ENCODE data around the gene ATP5F1E.

DNA sequence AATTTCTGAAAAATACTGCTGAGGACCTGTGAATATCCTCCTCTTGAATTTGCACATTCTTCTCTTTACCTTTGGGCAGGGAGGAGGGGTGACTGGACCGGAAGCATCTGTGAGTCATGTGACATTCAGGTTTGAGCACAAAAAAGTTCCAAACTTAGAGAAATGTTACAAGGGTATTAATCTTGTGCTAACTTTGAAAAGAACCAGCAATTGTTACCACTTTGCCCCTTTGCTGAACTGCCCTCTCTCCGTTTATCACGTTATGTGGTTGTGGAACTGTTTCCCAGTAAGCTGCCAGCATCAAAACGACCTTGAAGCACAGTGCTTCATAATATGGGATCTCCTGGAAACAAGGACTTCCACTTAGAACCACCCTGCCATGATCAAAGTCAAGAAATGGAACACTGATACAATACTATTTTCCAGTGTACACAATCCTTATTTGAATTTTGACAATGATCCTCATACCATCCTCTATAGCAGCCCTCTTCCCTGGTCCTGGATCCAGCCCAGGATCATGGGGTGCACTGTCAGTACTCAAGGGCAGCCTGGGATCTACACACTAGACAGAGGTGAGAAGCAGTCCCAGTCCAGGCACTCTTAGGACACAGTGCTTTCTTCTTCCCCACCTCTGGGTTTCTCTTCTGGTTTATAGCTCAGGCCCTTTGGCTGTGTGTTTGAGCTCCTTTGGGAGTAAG lies 15.2 kb downstream of the ATP5F1E start:
- TF ChIP-seq POLR2A (IDR thresholded peaks at IDR 0.05), result no peak
- TF ChIP-seq, protein P1, sequence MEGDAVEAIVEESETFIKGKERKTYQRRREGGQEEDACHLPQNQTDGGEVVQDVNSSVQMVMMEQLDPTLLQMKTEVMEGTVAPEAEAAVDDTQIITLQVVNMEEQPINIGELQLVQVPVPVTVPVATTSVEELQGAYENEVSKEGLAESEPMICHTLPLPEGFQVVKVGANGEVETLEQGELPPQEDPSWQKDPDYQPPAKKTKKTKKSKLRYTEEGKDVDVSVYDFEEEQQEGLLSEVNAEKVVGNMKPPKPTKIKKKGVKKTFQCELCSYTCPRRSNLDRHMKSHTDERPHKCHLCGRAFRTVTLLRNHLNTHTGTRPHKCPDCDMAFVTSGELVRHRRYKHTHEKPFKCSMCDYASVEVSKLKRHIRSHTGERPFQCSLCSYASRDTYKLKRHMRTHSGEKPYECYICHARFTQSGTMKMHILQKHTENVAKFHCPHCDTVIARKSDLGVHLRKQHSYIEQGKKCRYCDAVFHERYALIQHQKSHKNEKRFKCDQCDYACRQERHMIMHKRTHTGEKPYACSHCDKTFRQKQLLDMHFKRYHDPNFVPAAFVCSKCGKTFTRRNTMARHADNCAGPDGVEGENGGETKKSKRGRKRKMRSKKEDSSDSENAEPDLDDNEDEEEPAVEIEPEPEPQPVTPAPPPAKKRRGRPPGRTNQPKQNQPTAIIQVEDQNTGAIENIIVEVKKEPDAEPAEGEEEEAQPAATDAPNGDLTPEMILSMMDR (IDR thresholded peaks at IDR 0.05), result no peak

Data from lower leg skin (tissue), 3 donors.